ENCODE data around the gene TAL1. TPM values are rescaled to one million over a fixed set of nuclear protein-coding genes. Genes with fewer than 3 reads are reported as not detected.
A peak's percentile ranks its signal among the peaks of the same experiment; 100 is the strongest.

Gene TAL1
- total and polyA plus RNA-seq, 2 experiments from 2014 or later = not detected

- peak overlapping the region; percentile 74; the same call in 1 of the 2 replicates for H3K4me2 ChIP-seq
- Mint-ChIP-seq H3K9me3 (0 out of 3 replicates have a peak, but pooled peaks cover 3% of the 10 kb centered on the region), H3K27me3 (ENCODE audit: insufficient read depth, low read depth, poor library complexity) (peaks cover 63% of the 10 kb centered on the region), H3K4me1 (peaks cover 44% of the 10 kb centered on the region), H3K36me3 (ENCODE audit: low read depth) (no peaks in the 10 kb centered on the region), H3K4me3 (no peak overlapping the region; the same call in 2 of the 3 replicates), H3K27ac (no peak overlapping the region)
- peaks cover 9% of the 10 kb centered on the region for H4K20me1 ChIP-seq (replicated peaks; ENCODE audit: insufficient read depth)
- DNase-seq (ENCODE audit: low spot score) (no peak), ATAC-seq (no peak)
- no peak overlapping the region for H3K27ac ChIP-seq (ENCODE audit: low read depth)
- H2AFZ ChIP-seq = no peak overlapping the region
- H3K9me2 ChIP-seq (ENCODE audit: insufficient read depth) = no peaks in the 10 kb centered on the region
- H3K79me2 ChIP-seq (replicated peaks; ENCODE audit: insufficient read depth) = no peaks in the 10 kb centered on the region
- TF ChIP-seq JUNB (IDR thresholded peaks at IDR 0.05; ENCODE audit: unreplicated experiment) = no peak
- TF ChIP-seq, protein P1, sequence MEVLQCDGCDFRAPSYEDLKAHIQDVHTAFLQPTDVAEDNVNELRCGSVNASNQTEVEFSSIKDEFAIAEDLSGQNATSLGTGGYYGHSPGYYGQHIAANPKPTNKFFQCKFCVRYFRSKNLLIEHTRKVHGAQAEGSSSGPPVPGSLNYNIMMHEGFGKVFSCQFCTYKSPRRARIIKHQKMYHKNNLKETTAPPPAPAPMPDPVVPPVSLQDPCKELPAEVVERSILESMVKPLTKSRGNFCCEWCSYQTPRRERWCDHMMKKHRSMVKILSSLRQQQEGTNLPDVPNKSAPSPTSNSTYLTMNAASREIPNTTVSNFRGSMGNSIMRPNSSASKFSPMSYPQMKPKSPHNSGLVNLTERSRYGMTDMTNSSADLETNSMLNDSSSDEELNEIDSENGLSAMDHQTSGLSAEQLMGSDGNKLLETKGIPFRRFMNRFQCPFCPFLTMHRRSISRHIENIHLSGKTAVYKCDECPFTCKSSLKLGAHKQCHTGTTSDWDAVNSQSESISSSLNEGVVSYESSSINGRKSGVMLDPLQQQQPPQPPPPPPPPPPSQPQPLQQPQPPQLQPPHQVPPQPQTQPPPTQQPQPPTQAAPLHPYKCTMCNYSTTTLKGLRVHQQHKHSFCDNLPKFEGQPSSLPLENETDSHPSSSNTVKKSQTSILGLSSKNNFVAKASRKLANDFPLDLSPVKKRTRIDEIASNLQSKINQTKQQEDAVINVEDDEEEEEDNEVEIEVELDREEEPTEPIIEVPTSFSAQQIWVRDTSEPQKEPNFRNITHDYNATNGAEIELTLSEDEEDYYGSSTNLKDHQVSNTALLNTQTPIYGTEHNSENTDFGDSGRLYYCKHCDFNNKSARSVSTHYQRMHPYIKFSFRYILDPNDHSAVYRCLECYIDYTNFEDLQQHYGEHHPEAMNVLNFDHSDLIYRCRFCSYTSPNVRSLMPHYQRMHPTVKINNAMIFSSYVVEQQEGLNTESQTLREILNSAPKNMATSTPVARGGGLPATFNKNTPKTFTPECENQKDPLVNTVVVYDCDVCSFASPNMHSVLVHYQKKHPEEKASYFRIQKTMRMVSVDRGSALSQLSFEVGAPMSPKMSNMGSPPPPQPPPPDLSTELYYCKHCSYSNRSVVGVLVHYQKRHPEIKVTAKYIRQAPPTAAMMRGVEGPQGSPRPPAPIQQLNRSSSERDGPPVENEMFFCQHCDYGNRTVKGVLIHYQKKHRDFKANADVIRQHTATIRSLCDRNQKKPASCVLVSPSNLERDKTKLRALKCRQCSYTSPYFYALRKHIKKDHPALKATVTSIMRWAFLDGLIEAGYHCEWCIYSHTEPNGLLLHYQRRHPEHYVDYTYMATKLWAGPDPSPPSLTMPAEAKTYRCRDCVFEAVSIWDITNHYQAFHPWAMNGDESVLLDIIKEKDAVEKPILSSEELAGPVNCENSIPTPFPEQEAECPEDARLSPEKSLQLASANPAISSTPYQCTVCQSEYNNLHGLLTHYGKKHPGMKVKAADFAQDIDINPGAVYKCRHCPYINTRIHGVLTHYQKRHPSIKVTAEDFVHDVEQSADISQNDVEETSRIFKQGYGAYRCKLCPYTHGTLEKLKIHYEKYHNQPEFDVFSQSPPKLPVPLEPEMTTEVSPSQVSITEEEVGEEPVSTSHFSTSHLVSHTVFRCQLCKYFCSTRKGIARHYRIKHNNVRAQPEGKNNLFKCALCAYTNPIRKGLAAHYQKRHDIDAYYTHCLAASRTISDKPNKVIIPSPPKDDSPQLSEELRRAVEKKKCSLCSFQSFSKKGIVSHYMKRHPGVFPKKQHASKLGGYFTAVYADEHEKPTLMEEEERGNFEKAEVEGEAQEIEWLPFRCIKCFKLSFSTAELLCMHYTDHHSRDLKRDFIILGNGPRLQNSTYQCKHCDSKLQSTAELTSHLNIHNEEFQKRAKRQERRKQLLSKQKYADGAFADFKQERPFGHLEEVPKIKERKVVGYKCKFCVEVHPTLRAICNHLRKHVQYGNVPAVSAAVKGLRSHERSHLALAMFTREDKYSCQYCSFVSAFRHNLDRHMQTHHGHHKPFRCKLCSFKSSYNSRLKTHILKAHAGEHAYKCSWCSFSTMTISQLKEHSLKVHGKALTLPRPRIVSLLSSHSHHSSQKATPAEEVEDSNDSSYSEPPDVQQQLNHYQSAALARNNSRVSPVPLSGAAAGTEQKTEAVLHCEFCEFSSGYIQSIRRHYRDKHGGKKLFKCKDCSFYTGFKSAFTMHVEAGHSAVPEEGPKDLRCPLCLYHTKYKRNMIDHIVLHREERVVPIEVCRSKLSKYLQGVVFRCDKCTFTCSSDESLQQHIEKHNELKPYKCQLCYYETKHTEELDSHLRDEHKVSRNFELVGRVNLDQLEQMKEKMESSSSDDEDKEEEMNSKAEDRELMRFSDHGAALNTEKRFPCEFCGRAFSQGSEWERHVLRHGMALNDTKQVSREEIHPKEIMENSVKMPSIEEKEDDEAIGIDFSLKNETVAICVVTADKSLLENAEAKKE (CRISPR knock-in tag; IDR thresholded peaks at IDR 0.05) = no peak
- no peak for TF ChIP-seq STAT1 (IDR thresholded peaks at IDR 0.05; ENCODE audit: unreplicated experiment)
- no peak for TF ChIP-seq ZNF331 (CRISPR knock-in tag; IDR thresholded peaks at IDR 0.05; ENCODE audit: low read depth)
- TF ChIP-seq, protein P2, sequence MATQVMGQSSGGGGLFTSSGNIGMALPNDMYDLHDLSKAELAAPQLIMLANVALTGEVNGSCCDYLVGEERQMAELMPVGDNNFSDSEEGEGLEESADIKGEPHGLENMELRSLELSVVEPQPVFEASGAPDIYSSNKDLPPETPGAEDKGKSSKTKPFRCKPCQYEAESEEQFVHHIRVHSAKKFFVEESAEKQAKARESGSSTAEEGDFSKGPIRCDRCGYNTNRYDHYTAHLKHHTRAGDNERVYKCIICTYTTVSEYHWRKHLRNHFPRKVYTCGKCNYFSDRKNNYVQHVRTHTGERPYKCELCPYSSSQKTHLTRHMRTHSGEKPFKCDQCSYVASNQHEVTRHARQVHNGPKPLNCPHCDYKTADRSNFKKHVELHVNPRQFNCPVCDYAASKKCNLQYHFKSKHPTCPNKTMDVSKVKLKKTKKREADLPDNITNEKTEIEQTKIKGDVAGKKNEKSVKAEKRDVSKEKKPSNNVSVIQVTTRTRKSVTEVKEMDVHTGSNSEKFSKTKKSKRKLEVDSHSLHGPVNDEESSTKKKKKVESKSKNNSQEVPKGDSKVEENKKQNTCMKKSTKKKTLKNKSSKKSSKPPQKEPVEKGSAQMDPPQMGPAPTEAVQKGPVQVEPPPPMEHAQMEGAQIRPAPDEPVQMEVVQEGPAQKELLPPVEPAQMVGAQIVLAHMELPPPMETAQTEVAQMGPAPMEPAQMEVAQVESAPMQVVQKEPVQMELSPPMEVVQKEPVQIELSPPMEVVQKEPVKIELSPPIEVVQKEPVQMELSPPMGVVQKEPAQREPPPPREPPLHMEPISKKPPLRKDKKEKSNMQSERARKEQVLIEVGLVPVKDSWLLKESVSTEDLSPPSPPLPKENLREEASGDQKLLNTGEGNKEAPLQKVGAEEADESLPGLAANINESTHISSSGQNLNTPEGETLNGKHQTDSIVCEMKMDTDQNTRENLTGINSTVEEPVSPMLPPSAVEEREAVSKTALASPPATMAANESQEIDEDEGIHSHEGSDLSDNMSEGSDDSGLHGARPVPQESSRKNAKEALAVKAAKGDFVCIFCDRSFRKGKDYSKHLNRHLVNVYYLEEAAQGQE (IDR thresholded peaks at IDR 0.05; ENCODE audit: unreplicated experiment) = no peak
- no peak for TF ChIP-seq CREB1 (CRISPR knock-in tag; IDR thresholded peaks at IDR 0.05; ENCODE audit: low read depth)
- no peak for TF ChIP-seq ETS1 (IDR thresholded peaks at IDR 0.05)
- no peak for TF ChIP-seq NANOG (IDR thresholded peaks at IDR 0.05; ENCODE audit: borderline replicate concordance)
- TF ChIP-seq, protein P3, sequence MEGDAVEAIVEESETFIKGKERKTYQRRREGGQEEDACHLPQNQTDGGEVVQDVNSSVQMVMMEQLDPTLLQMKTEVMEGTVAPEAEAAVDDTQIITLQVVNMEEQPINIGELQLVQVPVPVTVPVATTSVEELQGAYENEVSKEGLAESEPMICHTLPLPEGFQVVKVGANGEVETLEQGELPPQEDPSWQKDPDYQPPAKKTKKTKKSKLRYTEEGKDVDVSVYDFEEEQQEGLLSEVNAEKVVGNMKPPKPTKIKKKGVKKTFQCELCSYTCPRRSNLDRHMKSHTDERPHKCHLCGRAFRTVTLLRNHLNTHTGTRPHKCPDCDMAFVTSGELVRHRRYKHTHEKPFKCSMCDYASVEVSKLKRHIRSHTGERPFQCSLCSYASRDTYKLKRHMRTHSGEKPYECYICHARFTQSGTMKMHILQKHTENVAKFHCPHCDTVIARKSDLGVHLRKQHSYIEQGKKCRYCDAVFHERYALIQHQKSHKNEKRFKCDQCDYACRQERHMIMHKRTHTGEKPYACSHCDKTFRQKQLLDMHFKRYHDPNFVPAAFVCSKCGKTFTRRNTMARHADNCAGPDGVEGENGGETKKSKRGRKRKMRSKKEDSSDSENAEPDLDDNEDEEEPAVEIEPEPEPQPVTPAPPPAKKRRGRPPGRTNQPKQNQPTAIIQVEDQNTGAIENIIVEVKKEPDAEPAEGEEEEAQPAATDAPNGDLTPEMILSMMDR (conservative IDR thresholded peaks at IDR 0.05; ENCODE audit: low read depth in 2 of 2) = no peak
- no peak for TF ChIP-seq EZH2 (IDR thresholded peaks at IDR 0.05; ENCODE audit: low read depth, unreplicated experiment)
- TF ChIP-seq ZNF114 (CRISPR knock-in tag; IDR thresholded peaks at IDR 0.05) = no peak
- no peak for TF ChIP-seq POLR2AphosphoS5 (IDR thresholded peaks at IDR 0.05; ENCODE audit: low read depth)
- TF ChIP-seq EZH2phosphoT487 (IDR thresholded peaks at IDR 0.05; ENCODE audit: unreplicated experiment) = no peak
- H3K36me3 ChIP-seq (ENCODE audit: insufficient read depth) = no peaks in the 10 kb centered on the region
- peaks cover 100% of the 10 kb centered on the region for H3K27me3 ChIP-seq (ENCODE audit: insufficient read depth)
- peaks cover 21% of the 10 kb centered on the region for H3F3A ChIP-seq (replicated peaks; ENCODE audit: low read depth)
- H3K4me1 ChIP-seq (ENCODE audit: insufficient read depth) = peaks cover 63% of the 10 kb centered on the region
- H3K4me3 ChIP-seq = no peak overlapping the region
These were observed 5.2 kb downstream of the TAL1 start for GRCh38 chr1:47226839-47227215.
